C4-2B (cell line): ENCODE results near the gene SEPTIN10.

Experiments used
- CTCF ChIP-seq: fragments of 450-650 bp; conservative IDR thresholded peaks from 2 replicates; pipeline ENCODE4 v1.5.1; 2017; ENCODE audit warnings: mild to moderate bottlenecking
- ZFX ChIP-seq: fragments of 450-650 bp; IDR thresholded peaks from 2 replicates; pipeline ENCODE4 v1.6.1; 2017

- TF ChIP-seq CTCF (no peak), ZFX (no peak)
These were observed 87.9 kb downstream of the SEPTIN10 start for GRCh38 chr2:109525836-109526235.
